Stimulated activated CD4-positive, alpha-beta T cell treated with anti-CD3 and anti-CD28 coated beads, Interleukin-1b, Interleukin-23, amount 100 ng/mL, for 1 hour (primary cell): Measurements from ENCODE around the gene PRADC1.
"Not testable (repeated sequence)": the region's sequence is repeated elsewhere in the genome, so short reads cannot be mapped to it uniquely, and the experiment has no call there.

ENCODE experiments used
- DNase-seq, 2 donors: peaks; one replicate each; pipeline ENCODE4 v3.0.0-alpha.2; 2020; ENCODE audit warnings: low read depth in 2 of 2

PRADC1 gene

GRCh38 chr2:73202156-73203054 is 30.6 kb downstream of the PRADC1 start, which contains the start of gene NOTO:
Gene NOTO (plus strand): TSS chr2:73202574. CDS start chr2:73202667, 93 bp downstream.
- DNase-seq: no peak

- DNase-seq: not testable (repeated sequence)
Observed at GRCh38 chr2:73200281-73200680, 32.8 kb downstream of the PRADC1 start.

GRCh38 chr2:73197579-73197978 is 35.5 kb downstream of the PRADC1 start:
- no peak for DNase-seq

- DNase-seq: no peak
Observed at GRCh38 chr2:73187549-73187948, 45.5 kb downstream of the PRADC1 start.

- DNase-seq: no peak
Observed at GRCh38 chr2:73185965-73186364, 47.1 kb downstream of the PRADC1 start.
